IMR-90 (cell line): Measurements from ENCODE around the gene CPB1.

Experiments used
- BHLHE40 ChIP-seq: fragments of 150-350 bp; IDR thresholded peaks from 2 replicates; pipeline ENCODE4 v1.6.1; 2016; ENCODE audit warnings: mild to moderate bottlenecking, low read depth, low read length
- CEBPB ChIP-seq: IDR thresholded peaks from 2 replicates; pipeline ENCODE4 v1.6.1; 2012; ENCODE audit warnings: low read depth, low read length, improper control_type of control experiment
- CTCF ChIP-seq: conservative IDR thresholded peaks from 2 replicates; pipeline ENCODE4 v1.5.1; 2012; ENCODE audit warnings: mild to moderate bottlenecking, low read depth, low read length, improper control_type of control experiment
- POLR2A ChIP-seq: IDR thresholded peaks from 2 replicates; pipeline ENCODE4 v1.6.1; 2012; ENCODE audit warnings: mild to moderate bottlenecking, low read depth, low read length
- RAD21 ChIP-seq: IDR thresholded peaks from 2 replicates; pipeline ENCODE4 v1.6.1; 2012; ENCODE audit warnings: low read length, improper control_type of control experiment
- SMC3 ChIP-seq: fragments of 150-350 bp; IDR thresholded peaks from 2 replicates; pipeline ENCODE4 v1.6.1; 2016; ENCODE audit warnings: low read depth, mild to moderate bottlenecking, antibody characterized with exemption, low read length, moderate library complexity

- no peak for TF ChIP-seq CTCF
- no peak for TF ChIP-seq SMC3
- TF ChIP-seq POLR2A: no peak
- TF ChIP-seq BHLHE40: no peak
- no peak for TF ChIP-seq RAD21
- no peak for TF ChIP-seq CEBPB
These were observed 37.4 kb downstream of the CPB1 start, which contains the start of gene CPA3 for GRCh38 chr3:148865049-148865448.
